ENCODE results near the gene ASAP3.

The ASAP3 gene

DNA sequence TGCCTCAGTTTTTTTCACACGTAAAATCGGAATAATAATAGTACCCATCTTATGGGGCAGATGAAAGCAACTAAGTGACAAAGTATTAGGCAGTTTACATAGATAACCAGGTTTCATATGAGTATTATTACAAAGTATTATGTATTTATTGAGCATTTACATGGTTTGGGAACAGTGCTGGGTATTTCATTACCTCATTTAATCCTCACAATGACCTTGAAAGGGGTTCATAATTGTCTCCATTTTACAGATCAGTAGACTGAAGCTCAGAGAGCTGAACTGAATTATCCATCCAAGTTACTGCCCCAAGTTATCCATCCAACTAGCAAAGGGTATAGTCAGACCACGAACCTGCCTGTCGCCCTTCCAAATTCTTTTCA, 80.6 kb downstream of the ASAP3 start:
- TF ChIP-seq CTCF (IDR thresholded peaks at IDR 0.05; ENCODE audit: borderline replicate concordance, control extremely low read depth, extremely low read depth, insufficient read depth, missing control alignments) = no peak
- in situ Hi-C loops (cut with MboI; ENCODE audit: low sequenced_read_pairs, unreplicated experiment) = no loop called here
- DNase-seq (ENCODE audit: low spot score) = no peak

GRCh38 chr1:23403038-23403336, 81.0 kb downstream of the ASAP3 start:
- in situ Hi-C loops (cut with MboI; ENCODE audit: low sequenced_read_pairs, unreplicated experiment) = no loop called here
- TF ChIP-seq CTCF (IDR thresholded peaks at IDR 0.05; ENCODE audit: borderline replicate concordance, control extremely low read depth, extremely low read depth, insufficient read depth, missing control alignments) = no peak
- DNase-seq (ENCODE audit: low spot score) = no peak

DNA sequence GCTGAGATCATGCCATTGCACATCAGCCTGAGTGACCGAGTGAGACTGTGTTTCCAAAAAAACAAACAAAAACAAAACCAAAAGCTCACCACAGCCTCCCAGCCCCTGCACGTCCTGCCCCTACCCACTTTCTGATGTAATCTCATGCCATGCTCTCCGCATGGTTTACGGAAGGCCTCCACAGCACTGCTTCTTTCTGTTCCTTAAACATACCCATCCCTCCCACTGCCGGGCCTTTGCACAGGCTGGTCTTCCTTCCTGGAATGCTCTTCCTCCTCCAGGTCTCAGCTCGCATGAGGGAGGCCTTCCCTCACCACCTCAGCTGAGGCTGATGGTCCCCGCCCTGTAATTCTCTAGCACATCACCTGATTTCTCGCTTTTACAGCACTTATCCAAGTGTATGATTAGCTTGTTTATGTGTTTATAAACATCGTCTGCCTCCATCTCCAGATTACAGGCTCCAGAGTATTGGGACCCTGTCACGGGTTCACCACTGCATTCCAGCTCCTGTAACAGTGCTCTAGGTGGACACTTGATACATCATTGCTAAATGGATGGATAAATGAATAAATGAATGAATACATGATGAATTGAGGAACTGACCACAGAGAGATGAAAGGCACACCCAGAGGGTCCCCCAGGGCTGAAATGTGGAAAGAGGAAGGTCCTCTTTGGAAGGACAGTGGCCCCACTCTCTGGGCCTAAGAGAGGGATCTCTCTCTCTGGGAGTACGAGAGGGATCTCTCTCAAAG, 81.5 kb downstream of the ASAP3 start:
- DNase-seq (ENCODE audit: low spot score) = no peak
- no peak for TF ChIP-seq CTCF (IDR thresholded peaks at IDR 0.05; ENCODE audit: borderline replicate concordance, control extremely low read depth, extremely low read depth, insufficient read depth, missing control alignments)
- in situ Hi-C loops (cut with MboI; ENCODE audit: low sequenced_read_pairs, unreplicated experiment) = no loop called here

GRCh38 chr1:23401313-23401712, 82.7 kb downstream of the ASAP3 start:
- in situ Hi-C loops (cut with MboI; ENCODE audit: low sequenced_read_pairs, unreplicated experiment) = no loop called here
- TF ChIP-seq CTCF (IDR thresholded peaks at IDR 0.05; ENCODE audit: borderline replicate concordance, control extremely low read depth, extremely low read depth, insufficient read depth, missing control alignments) = no peak
- DNase-seq (ENCODE audit: low spot score) = no peak

- no peak for TF ChIP-seq CTCF (IDR thresholded peaks at IDR 0.05; ENCODE audit: borderline replicate concordance, control extremely low read depth, extremely low read depth, insufficient read depth, missing control alignments)
- in situ Hi-C loops (cut with MboI; ENCODE audit: low sequenced_read_pairs, unreplicated experiment) = no loop called here
- no peak for DNase-seq (ENCODE audit: low spot score)
Measured at GRCh38 chr1:23400324-23401114, 83.5 kb downstream of the ASAP3 start.

DNA sequence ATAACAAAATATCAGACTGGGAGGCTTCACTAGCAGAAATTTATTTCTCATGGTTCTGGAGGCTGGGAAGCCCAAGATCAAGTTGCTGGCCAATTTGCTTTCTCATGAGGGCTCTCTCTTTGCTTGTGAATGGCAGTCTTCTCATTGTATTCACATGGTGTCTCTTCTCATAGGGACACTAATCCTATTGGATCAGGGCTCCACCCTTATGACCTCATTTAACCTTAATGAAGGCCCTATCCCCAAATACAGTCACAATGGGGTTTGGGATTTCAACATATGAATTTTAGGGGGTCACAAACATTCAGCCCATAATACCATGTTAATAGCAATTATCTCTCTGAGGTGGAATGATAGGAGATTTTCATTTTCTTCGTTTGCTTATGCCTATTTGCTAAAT, 84.8 kb downstream of the ASAP3 start:
- in situ Hi-C loops (cut with MboI; ENCODE audit: low sequenced_read_pairs, unreplicated experiment) = no loop called here

More for the DNA sequence above, 84.8 kb downstream of the ASAP3 start:
- TF ChIP-seq CTCF (IDR thresholded peaks at IDR 0.05; ENCODE audit: borderline replicate concordance, control extremely low read depth, extremely low read depth, insufficient read depth, missing control alignments) = no peak
- DNase-seq (ENCODE audit: low spot score) = no peak
